Lung (tissue), 12 donors: ENCODE results near the gene ARG2. TPM values are rescaled to one million over a fixed set of nuclear protein-coding genes. Genes with fewer than 3 reads are reported as not detected.

Source experiments
- ATAC-seq: fragments of 200-7000 bp; cut with Tn5 transposase; one replicate; pipeline ENCODE4 v1.9.1; 2020; ENCODE audit warnings: moderate number of reproducible peaks; ENCODE audit not compliant: insufficient read depth, low FRiP score
- DNase-seq, 3 donors: peaks; one replicate each; pipeline ENCODE4 v3.0.0-alpha.2; 2013 to 2017
- H3K27ac ChIP-seq, 2 donors: one replicate each; pipeline ENCODE4 v1.5.1; 2013; ENCODE audit warnings: mild to moderate bottlenecking in 2 of 2, moderate library complexity in 2 of 2, control low read depth in 1 of 2, inconsistent platforms in 1 of 2, low read depth in 1 of 2, low read length in 1 of 2
- H3K27me3 ChIP-seq, 3 donors: one replicate each; pipeline ENCODE4 v1.5.1; 2013; ENCODE audit warnings: low read length in 2 of 3; ENCODE audit not compliant: control insufficient read depth in 3 of 3, insufficient read depth in 3 of 3
- H3K36me3 ChIP-seq, 4 donors: one replicate each; pipeline ENCODE4 v1.5.1; 2013; ENCODE audit warnings: low read length in 4 of 4, mild to moderate bottlenecking in 1 of 4, moderate library complexity in 1 of 4; ENCODE audit not compliant: control insufficient read depth in 4 of 4, insufficient read depth in 4 of 4
- H3K4me1 ChIP-seq, 5 donors: one replicate each; pipeline ENCODE4 v1.5.1; 2013; ENCODE audit warnings: low read length in 5 of 5, mild to moderate bottlenecking in 2 of 5, moderate library complexity in 1 of 5; ENCODE audit not compliant: control insufficient read depth in 5 of 5, insufficient read depth in 5 of 5
- H3K4me3 ChIP-seq: one replicate; pipeline ENCODE4 v1.5.1; 2013; ENCODE audit warnings: mild to moderate bottlenecking, control low read depth, moderate library complexity
- H3K9ac ChIP-seq, 2 donors: one replicate each; pipeline ENCODE4 v1.5.1; 2013; ENCODE audit warnings: low read length in 2 of 2, control low read depth in 1 of 2; ENCODE audit not compliant: insufficient read depth in 1 of 2
- H3K9me3 ChIP-seq, 4 donors: one replicate each; pipeline ENCODE4 v1.5.1; 2013; ENCODE audit warnings: low read length in 3 of 4, mild to moderate bottlenecking in 1 of 4, moderate library complexity in 1 of 4; ENCODE audit not compliant: control insufficient read depth in 4 of 4, insufficient read depth in 3 of 4
- CTCF ChIP-seq: IDR thresholded peaks from 2 replicates; pipeline ENCODE4 v1.5.1; 2012; ENCODE audit warnings: mild to moderate bottlenecking; ENCODE audit errors: control extremely low read depth, extremely low read depth
- WGBS, 2 donors: extraction: QIAGEN DNeasy Blood & Tissue Kit; methylation state at CpG; one replicate each; pipeline ENCODE4 v1.1.7; 2013; 5-methylcytosine and 5-hydroxymethylcytosine counted together
- polyA plus RNA-seq, 2 donors: library from polyadenylated mRNA; stranded (reverse); fragments of 200-250 nt; gene quantifications; one replicate each; pipeline ENCODE4 v1.2.1, GENCODE V29; 2013
- total RNA-seq, 2 donors: library from RNA; depleted of rRNA in 1 of 2; stranded (reverse); fragments of >200 nt in 1 of 2; gene quantifications; one replicate each; pipeline ENCODE4 v1.2.1, GENCODE V29; 2014 to 2021
- donor health status: control.
- donor health status: control.
- donor health status: Bipolar disorder and iron deficiency.
- donor health status: healthy.
- donor health status: DM: yes; HTN: yes; CAD: no.

Gene ARG2
- total and polyA plus RNA-seq, 4 donors: 1.1 to 5.9 (median 5.0) TPM

- Histone ChIP-seq H3K27me3 (no peaks in the 10 kb centered on the region), H3K9ac (no peak overlapping the region), H3K4me3 (no peak overlapping the region), H3K4me1 (no peaks in the 10 kb centered on the region), H3K9me3 (no peaks in the 10 kb centered on the region), H3K27ac (no peak overlapping the region), H3K36me3 (peaks cover 23 to 46% (median 41%) of the 10 kb centered on the region in 4 donors)
- 90 to 92% methylated on average over 1 of the region's 1 CpG for WGBS, 2 donors
- TF ChIP-seq CTCF: no peak
- DNase-seq (no peak), ATAC-seq (no peak)
These were observed 32.5 kb downstream of the ARG2 start for GRCh38 chr14:67652189-67652588.

GRCh38 chr14:67653651-67654280 is 34.0 kb downstream of the ARG2 start:
- H3K4me3 ChIP-seq: no peak overlapping the region
- no peaks in the 10 kb centered on the region for H3K9me3 ChIP-seq
- H3K27ac ChIP-seq: no peak overlapping the region
- TF ChIP-seq CTCF: no peak
- no peak overlapping the region for H3K9ac ChIP-seq
- H3K36me3 ChIP-seq: peaks cover 23 to 44% (median 42%) of the 10 kb centered on the region in 4 donors
- H3K27me3 ChIP-seq: no peaks in the 10 kb centered on the region
- WGBS, 2 donors: 84 to 88% methylated on average over 6 of the region's 6 CpGs
- H3K4me1 ChIP-seq: no peaks in the 10 kb centered on the region
- DNase-seq (no peak), ATAC-seq (no peak)

DNA sequence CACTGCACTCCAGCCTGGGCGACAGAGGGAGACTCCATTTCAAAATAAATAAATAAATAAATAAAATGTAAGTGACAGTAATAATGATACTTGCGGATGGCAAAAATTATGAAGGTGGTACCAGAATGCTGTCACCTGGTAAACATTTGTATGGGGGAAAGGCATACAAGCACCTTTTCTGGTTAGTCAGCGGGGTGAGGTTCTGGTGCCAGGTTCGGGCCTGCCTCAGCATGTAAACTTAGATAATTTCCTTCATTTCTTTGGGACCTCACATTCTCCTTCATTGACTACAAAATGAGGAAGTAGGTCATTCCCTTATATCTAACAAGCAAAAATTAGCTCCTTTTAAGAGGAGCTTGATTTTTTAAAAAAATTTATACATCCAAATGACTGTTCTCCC is 43.9 kb downstream of the ARG2 start:
- no peaks in the 10 kb centered on the region for H3K9me3 ChIP-seq
- no peak for DNase-seq
- no peaks in the 10 kb centered on the region for H3K27me3 ChIP-seq
- H3K27ac ChIP-seq: no peak overlapping the region
- TF ChIP-seq CTCF: no peak
- no peaks in the 10 kb centered on the region for H3K4me1 ChIP-seq
- no peak overlapping the region for H3K9ac ChIP-seq
- ATAC-seq: no peak
- H3K4me3 ChIP-seq: no peak overlapping the region
- H3K36me3 ChIP-seq: peaks cover 0 to 10% (median 6%) of the 10 kb centered on the region in 4 donors
- WGBS, 2 donors: 84 to 91% methylated on average over 4 of the region's 4 CpGs

- Histone ChIP-seq H3K4me1 (no peaks in the 10 kb centered on the region), H3K27ac (no peak overlapping the region), H3K9ac (no peak overlapping the region), H3K9me3 (no peaks in the 10 kb centered on the region), H3K36me3 (peaks cover 0 to 3% (median under 1%) of the 10 kb centered on the region in 4 donors), H3K27me3 (no peaks in the 10 kb centered on the region), H3K4me3 (no peak overlapping the region)
- ATAC-seq: no peak
- WGBS, 2 donors: 70 to 74% methylated on average over 2 of the region's 2 CpGs
- no peak for TF ChIP-seq CTCF
- no peak for DNase-seq
These were observed 46.1 kb downstream of the ARG2 start for GRCh38 chr14:67665868-67666267.
